Gastroesophageal sphincter (tissue), 4 donors: ENCODE results near the gene METTL26. TPM values are rescaled to one million over a fixed set of nuclear protein-coding genes. Genes with fewer than 3 reads are reported as not detected.

Experiments used
- ATAC-seq: fragments of 150-250 bp; one replicate; pipeline ENCODE4 v1.9.1; 2016; ENCODE audit warnings: mild to moderate bottlenecking, moderate library complexity
- H3K27ac ChIP-seq, 4 donors: fragments of 200-600 bp; sonication (generic) in 3 of 4; 1 replicate in 3 of 4; 2 replicates in 1 of 4; pipeline ENCODE4 v1.5.1; 2016 to 2019
- H3K27me3 ChIP-seq: fragments of 200-600 bp; sonication (generic); one replicate; pipeline ENCODE4 v1.5.1; 2019
- H3K36me3 ChIP-seq, 2 donors: fragments of 200-600 bp; sonication (generic); one replicate each; pipeline ENCODE4 v1.5.1; 2019; ENCODE audit warnings: control low read depth in 1 of 2
- H3K4me1 ChIP-seq, 3 donors: fragments of 200-600 bp; sonication (generic); 1 replicate in 2 of 3; 2 replicates in 1 of 3; pipeline ENCODE4 v1.5.1; 2016 to 2019; ENCODE audit warnings: control low read depth in 2 of 3
- H3K4me3 ChIP-seq, 2 donors: fragments of 200-600 bp; sonication (generic); one replicate each; pipeline ENCODE4 v1.5.1; 2019; ENCODE audit warnings: mild to moderate bottlenecking in 1 of 2, moderate library complexity in 1 of 2
- H3K9me3 ChIP-seq, 3 donors: fragments of 200-600 bp; sonication (generic); one replicate each; pipeline ENCODE4 v1.5.1; 2017 to 2019; ENCODE audit warnings: control low read depth in 2 of 3
- EP300 ChIP-seq: sonication (generic); formaldehyde crosslinking; IDR thresholded peaks from one replicate; pipeline ENCODE4 v1.6.1; 2017; ENCODE audit warnings: antibody characterized with exemption, mild to moderate bottlenecking
- POLR2A ChIP-seq, 2 donors: fragments of 450-650 bp; IDR thresholded peaks; one replicate each; pipeline ENCODE4 v1.6.1; 2017; ENCODE audit warnings: antibody characterized with exemption in 2 of 2, mild to moderate bottlenecking in 2 of 2, moderate library complexity in 1 of 2
- POLR2AphosphoS5 ChIP-seq: sonication (generic); formaldehyde crosslinking; IDR thresholded peaks from one replicate; pipeline ENCODE4 v1.6.1; 2017; ENCODE audit warnings: antibody characterized with exemption
- WGBS, 2 donors: methylation state at CpG; one replicate each; pipeline ENCODE4 v1.1.5; 2018; ENCODE audit warnings: low coverage in 1 of 2; 5-methylcytosine and 5-hydroxymethylcytosine counted together
- total RNA-seq, 4 donors: library from RNA; depleted of rRNA; stranded (reverse); fragments of >200 nt; gene quantifications; one replicate each; pipeline ENCODE4 v1.1.0, GENCODE V29; 2016
- TF ChIP-seq, protein P1 (sequence below), 4 experiments: fragments of 200-600 bp in 2 of 4; fragments of 450-650 bp in 2 of 4; sonication (generic) in 1 of 4; IDR thresholded peaks; one replicate each; pipeline ENCODE4 v1.5.1; 2017 to 2019; ENCODE audit warnings: antibody characterized with exemption in 4 of 4, mild to moderate bottlenecking in 2 of 4, moderate library complexity in 2 of 4

Gene METTL26
- total RNA-seq, 4 donors from 2014 or later: 94.8 to 146 (median 112) TPM

DNA sequence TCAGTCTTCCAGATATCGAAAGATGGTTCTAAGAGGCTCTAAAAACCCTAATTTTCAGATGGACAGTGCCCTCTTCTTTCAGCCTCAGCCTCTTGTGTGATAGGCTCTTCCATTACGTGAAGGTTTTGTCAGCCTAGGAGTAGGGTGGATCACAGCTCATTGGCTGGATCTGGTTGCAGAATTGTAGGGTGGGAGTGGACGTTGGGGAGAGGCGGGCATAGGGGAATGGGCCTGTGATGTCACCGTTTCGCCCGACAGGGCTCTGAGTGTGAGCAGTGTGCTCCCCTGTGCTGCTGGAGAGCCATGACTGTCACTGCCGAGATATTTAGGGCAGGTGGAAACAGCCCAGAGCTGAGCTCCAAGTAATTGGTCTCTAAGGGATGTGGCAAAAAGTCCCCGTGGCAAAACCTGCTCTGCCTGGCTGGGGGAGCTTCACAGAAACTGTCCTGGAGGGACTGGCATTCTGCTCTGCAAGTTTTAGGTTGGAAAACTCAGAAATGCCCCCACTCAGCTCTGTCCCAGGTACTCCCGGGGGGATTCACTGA, 11.5 kb downstream of the METTL26 start:
- no CpG with 5 or more reads among the region's 10 CpGs for WGBS, 2 donors
- Histone ChIP-seq H3K4me1 (peaks cover 0 to 15% (median under 1%) of the 10 kb centered on the region in 3 donors), H3K4me3 (no peak overlapping the region), H3K36me3 (peaks cover 0 to 50% of the 10 kb centered on the region in 2 donors), H3K27ac (no peak overlapping the region), H3K27me3 (no peaks in the 10 kb centered on the region), H3K9me3 (no peaks in the 10 kb centered on the region)
- no peak for ATAC-seq
- TF ChIP-seq POLR2A (IDR thresholded peaks at IDR 0.05): no peak
- TF ChIP-seq EP300: no peak
- TF ChIP-seq, protein P1, sequence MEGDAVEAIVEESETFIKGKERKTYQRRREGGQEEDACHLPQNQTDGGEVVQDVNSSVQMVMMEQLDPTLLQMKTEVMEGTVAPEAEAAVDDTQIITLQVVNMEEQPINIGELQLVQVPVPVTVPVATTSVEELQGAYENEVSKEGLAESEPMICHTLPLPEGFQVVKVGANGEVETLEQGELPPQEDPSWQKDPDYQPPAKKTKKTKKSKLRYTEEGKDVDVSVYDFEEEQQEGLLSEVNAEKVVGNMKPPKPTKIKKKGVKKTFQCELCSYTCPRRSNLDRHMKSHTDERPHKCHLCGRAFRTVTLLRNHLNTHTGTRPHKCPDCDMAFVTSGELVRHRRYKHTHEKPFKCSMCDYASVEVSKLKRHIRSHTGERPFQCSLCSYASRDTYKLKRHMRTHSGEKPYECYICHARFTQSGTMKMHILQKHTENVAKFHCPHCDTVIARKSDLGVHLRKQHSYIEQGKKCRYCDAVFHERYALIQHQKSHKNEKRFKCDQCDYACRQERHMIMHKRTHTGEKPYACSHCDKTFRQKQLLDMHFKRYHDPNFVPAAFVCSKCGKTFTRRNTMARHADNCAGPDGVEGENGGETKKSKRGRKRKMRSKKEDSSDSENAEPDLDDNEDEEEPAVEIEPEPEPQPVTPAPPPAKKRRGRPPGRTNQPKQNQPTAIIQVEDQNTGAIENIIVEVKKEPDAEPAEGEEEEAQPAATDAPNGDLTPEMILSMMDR (IDR thresholded peaks at IDR 0.05): no peak
- TF ChIP-seq POLR2AphosphoS5: no peak

DNA sequence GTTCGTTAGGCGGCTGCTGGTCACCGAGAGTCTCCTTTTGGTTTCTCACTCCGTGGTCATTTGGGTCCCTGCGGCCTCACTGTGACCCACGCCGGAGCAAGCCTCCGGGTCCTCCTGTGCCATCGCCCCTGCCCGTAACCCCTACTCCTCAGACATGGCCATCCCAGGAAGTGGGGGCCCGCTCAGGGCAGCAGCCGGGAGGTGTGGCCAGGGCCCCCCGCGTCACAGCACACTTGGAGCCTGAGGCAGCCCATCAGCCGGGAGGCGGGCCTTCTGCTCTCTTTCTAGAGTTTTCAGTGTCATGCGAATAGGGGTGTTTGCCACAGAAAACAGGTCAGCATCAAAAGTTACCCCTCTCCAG, 13.2 kb downstream of the METTL26 start:
- Histone ChIP-seq H3K4me3 (no peak overlapping the region), H3K9me3 (no peaks in the 10 kb centered on the region), H3K27me3 (no peaks in the 10 kb centered on the region), H3K4me1 (peaks cover 0 to 13% (median 0%) of the 10 kb centered on the region in 3 donors), H3K36me3 (peaks cover 0 to 44% of the 10 kb centered on the region in 2 donors), H3K27ac (peak overlapping the region in 2 of 4 donors; percentile 50 to 55)
- TF ChIP-seq EP300 (no peak), POLR2AphosphoS5 (no peak), POLR2A (IDR thresholded peaks at IDR 0.05) (no peak)
- TF ChIP-seq, protein P1 (IDR thresholded peaks at IDR 0.05): no peak
- no peak for ATAC-seq
- 89 to 100% methylated on average over 3 to 5 of the region's 17 CpGs for WGBS, 2 donors

DNA sequence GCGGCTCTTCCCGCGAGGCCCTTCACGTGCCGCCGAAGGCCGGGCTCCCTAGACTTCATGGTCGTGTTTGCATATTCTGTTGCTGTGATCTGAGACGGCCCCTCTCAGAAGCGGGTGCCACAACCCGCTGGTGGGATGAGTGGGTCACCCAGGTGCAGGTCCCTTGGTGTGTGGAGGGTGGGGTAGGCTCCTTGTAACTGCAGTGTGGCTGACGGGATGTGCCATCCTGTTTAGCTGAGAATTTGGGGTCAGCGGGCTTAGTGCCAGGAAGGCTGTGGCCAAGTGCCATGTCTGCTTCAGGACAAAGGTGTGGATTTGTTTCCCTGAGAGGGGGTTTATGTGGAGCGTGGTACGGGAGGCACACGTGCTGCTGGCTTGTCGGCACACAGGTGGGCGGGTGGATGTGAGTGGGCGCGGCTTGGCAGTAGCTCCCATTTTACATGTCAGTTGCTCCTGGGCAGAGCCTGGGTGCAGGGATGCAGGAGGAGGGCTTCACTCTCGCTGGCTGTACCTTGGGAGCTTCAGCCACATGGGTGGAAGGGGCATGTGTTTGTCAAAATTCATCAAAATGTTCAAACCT, 14.5 kb downstream of the METTL26 start:
- peaks cover 0 to 13% (median 0%) of the 10 kb centered on the region in 3 donors for H3K4me1 ChIP-seq
- 71 to 80% methylated on average over 1 to 5 of the region's 21 CpGs for WGBS, 2 donors
- peaks cover 0 to 44% of the 10 kb centered on the region in 2 donors for H3K36me3 ChIP-seq
- H3K27ac ChIP-seq: peak overlapping the region in 3 of 4 donors; percentile 45 to 55 (median 50)
- TF ChIP-seq, protein P1 (IDR thresholded peaks at IDR 0.05): no peak
- TF ChIP-seq POLR2AphosphoS5 (no peak), POLR2A (IDR thresholded peaks at IDR 0.05) (no peak), EP300 (no peak)
- H3K9me3 ChIP-seq: no peaks in the 10 kb centered on the region
- no peak for ATAC-seq
- no peaks in the 10 kb centered on the region for H3K27me3 ChIP-seq
- no peak overlapping the region for H3K4me3 ChIP-seq

DNA sequence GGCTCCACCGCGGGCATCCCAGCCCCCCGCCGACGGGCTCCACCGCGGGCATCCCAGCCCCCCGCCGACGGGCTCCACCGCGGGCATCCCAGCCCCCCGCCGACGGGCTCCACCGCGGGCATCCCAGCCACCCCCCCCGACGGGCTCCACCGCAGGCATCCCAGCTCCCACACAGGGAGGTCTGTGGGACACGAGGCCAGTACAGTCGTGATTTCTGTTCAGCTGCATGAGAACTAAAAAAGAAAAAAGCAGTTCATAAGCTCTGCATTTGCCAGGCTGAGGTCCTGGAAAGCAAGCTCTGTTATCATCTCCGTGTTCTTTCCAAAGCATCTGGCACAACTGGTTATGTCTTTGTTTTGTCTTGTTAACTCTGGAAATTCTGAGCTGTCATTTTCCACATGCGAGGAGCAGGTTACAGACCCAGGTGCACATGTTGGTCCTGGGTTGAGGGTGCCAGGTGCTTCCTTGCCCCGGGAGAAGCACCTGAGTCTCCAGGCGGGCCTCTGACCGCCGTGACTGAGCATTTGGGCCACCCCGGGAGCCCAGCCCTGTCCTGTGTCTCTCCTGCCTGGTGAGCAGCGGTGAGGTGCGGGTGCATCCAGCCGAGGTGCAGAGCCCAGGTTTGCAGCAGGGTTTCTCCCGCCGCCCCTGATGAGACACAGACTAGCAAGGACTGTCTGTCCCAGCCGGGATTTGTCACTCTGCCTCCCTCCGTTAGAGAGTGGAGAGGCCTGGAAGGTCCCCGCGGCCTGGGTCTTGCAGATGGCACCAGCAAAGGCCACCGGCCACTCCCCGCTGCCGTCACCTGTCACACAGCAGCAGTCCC, 15.2 kb downstream of the METTL26 start:
- peaks cover 0 to 37% of the 10 kb centered on the region in 2 donors for H3K36me3 ChIP-seq
- H3K27ac ChIP-seq: no peak overlapping the region
- 85 to 88% methylated on average over 2 to 8 of the region's 41 CpGs for WGBS, 2 donors
- no peaks in the 10 kb centered on the region for H3K9me3 ChIP-seq
- TF ChIP-seq, protein P1 (IDR thresholded peaks at IDR 0.05): no peak
- TF ChIP-seq POLR2A (IDR thresholded peaks at IDR 0.05) (no peak), EP300 (no peak), POLR2AphosphoS5 (no peak)
- H3K4me3 ChIP-seq: no peak overlapping the region
- peaks cover 0 to 13% (median 0%) of the 10 kb centered on the region in 3 donors for H3K4me1 ChIP-seq
- H3K27me3 ChIP-seq: no peaks in the 10 kb centered on the region
- ATAC-seq: no peak
